ENCODE data around the gene GNB5.
A peak's percentile ranks its signal among the peaks of the same experiment; 100 is the strongest.

GNB5 gene

GRCh38 chr15:52067545-52067926 lies 123.7 kb downstream of the GNB5 start:
- H3K27ac ChIP-seq = peak overlapping the region; percentile 20; the same call in 1 of the 2 replicates
- TF ChIP-seq ZFX (IDR thresholded peaks at IDR 0.05) = no peak
- TF ChIP-seq CTCF (conservative IDR thresholded peaks at IDR 0.05) = no peak

- H3K27ac ChIP-seq = peak overlapping the region; percentile 20; the same call in 1 of the 2 replicates
- no peak for TF ChIP-seq ZFX (IDR thresholded peaks at IDR 0.05)
- TF ChIP-seq CTCF (conservative IDR thresholded peaks at IDR 0.05) = no peak
Observed at GRCh38 chr15:52066842-52067544, 124.2 kb downstream of the GNB5 start.
